ENCODE measurements around the gene BIN1.
"Not testable (repeated sequence)": the region's sequence is repeated elsewhere in the genome, so short reads cannot be mapped to it uniquely, and the experiment has no call there.

Gene BIN1

DNA sequence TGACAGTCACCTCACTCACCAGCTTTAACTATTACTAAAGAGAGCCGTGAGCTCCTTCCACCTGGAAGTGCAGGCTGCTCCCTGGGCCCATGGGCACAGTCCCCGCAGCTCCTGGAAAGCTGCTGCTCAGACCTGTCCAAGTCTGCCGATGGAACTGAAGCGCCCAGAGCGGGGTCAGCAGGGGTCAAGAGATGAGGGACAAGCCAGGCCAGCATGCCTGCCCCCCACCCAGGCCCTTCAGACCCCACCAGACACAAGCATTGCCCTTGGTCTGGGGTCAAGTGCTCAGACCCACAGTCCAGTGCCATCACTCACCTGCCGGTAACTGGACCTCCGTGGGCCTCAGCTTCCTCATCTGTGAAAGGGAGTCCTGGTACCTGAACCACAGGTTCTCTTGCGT is 59.9 kb downstream of the BIN1 start:
- DNase-seq (ENCODE audit: low read depth) = no peak

- no peak for DNase-seq (ENCODE audit: low read depth)
These were observed 60.4 kb downstream of the BIN1 start for GRCh38 chr2:127046579-127046978.

DNA sequence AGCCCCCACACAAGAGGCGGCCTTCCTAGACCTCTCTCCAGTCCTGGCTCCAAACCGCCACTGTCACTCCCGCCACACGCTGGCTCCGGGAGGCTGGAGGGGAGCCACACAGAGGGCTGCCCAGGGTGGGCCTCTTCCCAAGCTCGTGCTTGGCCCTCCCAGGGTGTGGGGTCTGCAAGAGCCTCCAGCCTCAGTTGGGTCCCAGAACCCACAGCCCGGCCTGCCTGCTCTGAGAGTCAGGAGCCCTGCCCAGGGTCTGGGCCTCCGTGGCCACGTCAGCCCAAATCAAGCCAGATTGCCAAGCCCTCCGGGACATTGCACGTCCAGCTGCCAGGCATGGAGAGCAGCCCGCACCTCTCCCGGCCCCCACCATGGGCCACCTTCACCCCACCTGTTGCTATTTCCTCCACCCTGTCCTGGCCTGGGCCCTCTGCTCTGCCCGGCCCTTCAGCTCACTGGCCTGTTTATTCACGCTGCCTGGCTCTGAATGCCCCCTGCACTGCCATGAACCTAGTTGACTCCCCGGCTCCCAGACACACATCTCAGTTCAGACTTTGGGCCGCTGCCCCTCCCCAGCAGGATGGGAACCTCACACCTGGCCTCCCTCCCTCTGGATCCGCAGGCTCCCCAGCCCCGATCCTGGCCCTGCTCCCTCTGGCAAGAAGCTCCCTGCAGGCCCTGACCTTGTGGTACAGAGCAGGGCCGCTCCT is 61.0 kb downstream of the BIN1 start:
- DNase-seq (ENCODE audit: low read depth) = no peak

DNA sequence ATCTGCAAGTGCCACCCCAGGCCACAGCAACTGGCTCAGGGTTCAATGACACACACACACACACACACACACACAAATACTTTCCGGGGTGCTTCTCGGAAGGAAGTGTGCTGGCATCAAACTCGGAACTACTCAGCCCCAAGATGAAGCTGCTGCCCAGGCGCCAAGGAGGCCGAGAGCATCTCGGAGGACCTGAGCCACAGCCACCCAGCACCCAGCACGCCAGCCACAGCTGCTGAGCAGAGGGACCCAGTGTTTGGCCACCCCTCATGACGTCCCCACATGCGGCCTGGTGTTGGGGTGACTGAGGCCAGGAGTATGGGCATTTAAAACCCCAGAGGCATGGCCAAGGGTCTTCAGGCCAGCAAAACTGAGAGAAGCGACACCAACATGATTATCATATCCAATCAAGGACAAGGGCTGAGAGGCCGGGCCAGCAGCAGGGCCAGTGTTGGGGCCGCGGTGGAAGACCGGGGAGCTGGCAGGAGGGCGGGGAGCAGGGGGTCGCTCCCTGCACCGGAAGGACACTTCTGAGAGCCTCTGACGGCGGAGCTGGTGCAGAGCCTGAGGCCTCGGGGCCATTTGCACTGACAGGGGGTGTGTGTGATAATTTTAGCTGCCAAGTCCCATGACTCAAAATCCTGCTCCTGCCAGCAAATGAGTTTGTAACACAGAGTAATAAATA is 61.8 kb downstream of the BIN1 start:
- DNase-seq (ENCODE audit: low read depth) = no peak

GRCh38 chr2:127044165-127044718 is 62.7 kb downstream of the BIN1 start:
- DNase-seq (ENCODE audit: low read depth) = no peak

- DNase-seq (ENCODE audit: low read depth) = no peak
These were observed 63.4 kb downstream of the BIN1 start for GRCh38 chr2:127043367-127044164.

GRCh38 chr2:127041259-127041970 is 65.5 kb downstream of the BIN1 start:
- DNase-seq (ENCODE audit: low read depth) = no peak

- DNase-seq (ENCODE audit: low read depth) = no peak
These were observed 66.8 kb downstream of the BIN1 start for GRCh38 chr2:127040169-127040568.

DNA sequence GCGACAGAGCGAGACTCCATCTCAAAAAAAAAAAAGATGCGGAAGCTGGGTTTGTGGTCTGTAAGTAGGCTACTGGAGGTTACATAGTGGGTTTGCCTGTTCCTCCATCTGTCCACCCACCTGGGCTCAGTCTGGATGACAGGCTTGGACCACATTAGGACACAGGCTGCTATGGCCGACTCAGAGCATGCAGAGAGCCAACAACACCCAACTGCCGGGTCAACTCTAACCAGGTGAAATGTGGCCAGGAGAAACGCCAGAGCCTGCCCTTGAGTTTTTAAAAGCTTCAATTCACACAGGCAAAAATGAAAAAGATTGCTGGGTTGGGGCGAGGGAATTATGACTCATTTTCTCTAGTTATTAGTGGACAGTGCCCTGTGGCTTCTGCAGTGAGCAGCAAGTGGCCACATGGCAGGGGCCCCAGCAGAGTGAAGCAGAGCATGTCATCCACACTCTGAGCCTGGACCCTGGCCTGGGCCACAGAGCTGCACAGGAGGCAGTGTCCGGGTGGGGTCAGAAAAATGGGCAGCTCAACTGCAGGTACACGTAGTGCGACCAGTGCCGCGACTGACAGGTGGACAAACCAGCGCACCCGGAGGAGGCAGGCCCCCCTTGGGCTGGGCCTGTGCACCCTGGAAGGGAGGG is 67.4 kb downstream of the BIN1 start:
- DNase-seq (ENCODE audit: low read depth) = no peak

GRCh38 chr2:127037476-127037875 is 69.5 kb downstream of the BIN1 start:
- no peak for DNase-seq (ENCODE audit: low read depth)

- DNase-seq (ENCODE audit: low read depth) = no peak
These were observed 71.9 kb downstream of the BIN1 start for GRCh38 chr2:127034883-127035611.

GRCh38 chr2:127034051-127034450 is 72.9 kb downstream of the BIN1 start:
- no peak for DNase-seq (ENCODE audit: low read depth)

DNA sequence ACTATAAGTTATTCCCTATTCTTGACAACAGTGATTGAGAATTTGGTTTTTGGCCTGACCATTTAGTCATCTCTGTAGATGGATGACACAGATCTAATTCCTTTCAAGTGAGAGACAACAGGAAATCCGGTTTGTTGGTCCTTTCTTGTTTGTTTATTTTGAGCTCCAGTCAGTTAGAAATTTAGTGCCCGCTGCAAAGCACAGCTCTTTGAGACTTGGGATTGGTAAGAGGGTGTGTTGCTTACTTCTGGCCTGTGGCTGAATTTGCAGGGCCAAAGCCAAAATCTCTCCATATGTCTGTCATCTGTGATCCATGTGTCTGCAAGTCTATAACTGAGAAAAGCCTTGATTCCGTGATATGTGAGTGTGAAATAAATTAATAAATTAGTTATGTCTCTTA is 74.3 kb downstream of the BIN1 start:
- DNase-seq (ENCODE audit: low read depth) = no peak

DNA sequence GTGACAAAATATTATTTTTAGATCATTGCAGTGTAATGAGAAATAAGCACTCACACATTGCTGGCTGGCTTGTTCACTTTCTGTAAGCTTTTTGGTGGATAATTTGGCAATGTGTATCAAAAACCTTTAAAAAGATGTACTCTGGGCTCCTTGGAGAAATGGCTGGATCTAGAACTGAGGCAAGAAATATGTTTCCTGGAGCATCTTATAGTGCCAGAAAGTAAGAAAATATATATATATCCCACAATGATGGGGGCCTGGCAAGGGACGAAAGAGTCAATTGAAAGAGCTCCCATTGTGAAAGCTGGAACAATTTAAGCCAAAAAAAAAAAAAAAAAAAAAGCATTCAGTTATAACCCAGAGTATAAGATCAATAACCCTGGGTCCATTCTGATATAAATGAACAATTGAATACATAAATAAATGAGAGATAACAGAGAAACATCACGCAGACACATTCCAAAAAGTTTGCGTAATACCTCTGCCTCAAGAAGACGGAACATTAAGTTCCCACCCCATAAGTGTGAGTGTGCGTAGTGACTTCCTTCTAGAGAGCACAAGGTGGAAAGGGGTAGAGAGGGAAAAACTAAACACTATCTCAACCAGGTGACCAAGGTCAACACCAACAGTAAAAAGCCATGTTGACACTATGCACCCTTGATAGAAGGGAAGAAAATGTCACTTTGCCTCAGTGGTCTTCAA is 77.5 kb downstream of the BIN1 start:
- no peak for DNase-seq (ENCODE audit: low read depth)

DNA sequence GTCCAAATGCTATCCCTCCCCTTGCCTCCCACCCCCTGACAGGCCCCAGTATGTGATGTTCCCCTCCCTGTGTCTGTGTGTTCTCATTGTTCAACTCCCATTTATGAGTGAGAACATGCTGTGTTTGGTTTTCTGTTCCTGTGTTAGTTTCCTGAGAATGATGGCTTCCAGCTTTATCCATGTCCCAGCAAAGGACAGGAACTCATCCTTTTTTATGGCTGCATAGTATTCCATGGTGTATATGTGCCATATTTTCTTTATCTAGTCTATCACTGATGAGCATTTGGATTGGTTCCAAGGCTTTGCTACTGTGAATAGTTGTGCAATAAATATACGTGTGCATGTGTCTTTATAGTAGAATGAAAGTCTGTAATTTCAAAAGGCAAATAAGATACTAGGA is 78.2 kb downstream of the BIN1 start:
- DNase-seq (ENCODE audit: low read depth) = not testable (repeated sequence)

DNA sequence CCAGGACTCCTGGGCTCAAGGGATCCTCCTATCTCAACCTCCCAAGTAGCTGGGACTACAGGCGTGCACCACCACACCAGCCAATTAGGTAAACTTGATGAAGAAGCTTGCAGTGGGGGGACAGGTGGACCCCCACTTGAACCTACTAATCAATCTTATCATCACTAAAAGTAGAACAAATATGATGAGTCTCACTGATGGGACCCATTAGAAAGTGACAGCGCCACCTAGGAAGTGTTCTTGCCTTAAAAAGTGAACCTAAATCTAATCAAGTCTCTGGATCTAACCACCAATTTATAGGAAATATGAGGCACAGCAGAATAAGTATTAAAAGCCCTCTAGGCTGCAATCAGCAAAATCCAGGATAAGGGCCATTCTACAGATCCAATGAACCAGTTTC is 79.2 kb downstream of the BIN1 start:
- no peak for DNase-seq (ENCODE audit: low read depth)

DNA sequence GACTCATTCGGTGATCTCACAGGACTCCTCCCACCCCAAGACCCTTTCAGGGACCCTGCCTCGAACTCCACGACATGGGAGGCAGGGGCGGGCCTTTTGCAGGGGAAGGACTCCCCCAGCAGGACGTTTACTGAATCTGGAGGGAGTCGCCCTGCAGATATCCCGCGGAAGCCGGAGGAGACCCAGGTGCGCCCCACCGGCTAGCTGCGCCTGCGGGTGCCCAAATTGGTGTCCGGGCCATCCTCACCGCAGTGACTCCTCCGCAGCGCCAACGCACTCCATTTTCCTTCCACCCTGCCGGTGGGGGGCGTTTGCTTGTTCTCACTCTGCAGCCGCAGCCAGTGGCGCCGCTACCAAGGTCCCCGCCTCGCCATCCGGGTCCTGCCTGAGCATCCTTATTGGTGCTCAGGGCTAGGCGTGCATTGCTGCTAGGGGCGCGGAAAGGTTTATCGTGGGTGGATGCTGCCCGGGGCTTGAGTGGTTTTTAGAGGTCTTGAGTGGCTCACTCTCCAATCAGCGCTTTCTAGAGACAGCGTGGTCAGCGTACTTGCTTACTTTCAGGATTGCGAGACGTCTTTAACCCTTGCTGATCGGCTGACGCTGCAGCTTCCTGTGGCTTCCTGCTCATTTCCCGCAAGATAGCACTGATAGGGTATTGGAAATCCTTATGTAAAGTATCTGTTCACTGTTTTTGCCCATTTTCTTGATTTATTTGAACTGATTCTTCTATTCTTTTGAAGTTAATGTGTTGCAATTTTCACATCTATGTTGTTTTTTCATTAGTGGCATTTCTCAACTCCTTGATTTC is 81.4 kb downstream of the BIN1 start:
- peak; percentile 55 for DNase-seq (ENCODE audit: low read depth)

- no peak for DNase-seq (ENCODE audit: low read depth)
These were observed 82.1 kb downstream of the BIN1 start for GRCh38 chr2:127024769-127025358.

- no peak for DNase-seq (ENCODE audit: low read depth)
These were observed 83.5 kb downstream of the BIN1 start for GRCh38 chr2:127023504-127023903.

Data from activated T-helper 1 cell treated with Interleukin-2 at 50 U/mL for 16 hours (primary cell).